Fibroblast of skin of scalp (primary cell): ENCODE results near the gene KATNA1. TPM values are rescaled to one million over a fixed set of nuclear protein-coding genes. Genes with fewer than 3 reads are reported as not detected.
"Not testable (repeated sequence)": the region's sequence is repeated elsewhere in the genome, so short reads cannot be mapped to it uniquely, and the experiment has no call there.

Experiments
- DNase-seq: peaks from one replicate; pipeline ENCODE4 v3.0.0-alpha.2; 2013
- polyA plus RNA-seq, 2 experiments: library from polyadenylated mRNA; unstranded; fragments of 120-200 nt; gene quantifications; one replicate each; pipeline ENCODE4 v1.2.1, GENCODE V29; 2013; ENCODE audit not compliant: insufficient read length in 2 of 2

KATNA1 gene
- 22.8 TPM for polyA plus RNA-seq (2013, experiment 1 of 2; ENCODE audit: insufficient read length)
- polyA plus RNA-seq (2013, experiment 2 of 2; ENCODE audit: insufficient read length) = 24.2 TPM

DNA sequence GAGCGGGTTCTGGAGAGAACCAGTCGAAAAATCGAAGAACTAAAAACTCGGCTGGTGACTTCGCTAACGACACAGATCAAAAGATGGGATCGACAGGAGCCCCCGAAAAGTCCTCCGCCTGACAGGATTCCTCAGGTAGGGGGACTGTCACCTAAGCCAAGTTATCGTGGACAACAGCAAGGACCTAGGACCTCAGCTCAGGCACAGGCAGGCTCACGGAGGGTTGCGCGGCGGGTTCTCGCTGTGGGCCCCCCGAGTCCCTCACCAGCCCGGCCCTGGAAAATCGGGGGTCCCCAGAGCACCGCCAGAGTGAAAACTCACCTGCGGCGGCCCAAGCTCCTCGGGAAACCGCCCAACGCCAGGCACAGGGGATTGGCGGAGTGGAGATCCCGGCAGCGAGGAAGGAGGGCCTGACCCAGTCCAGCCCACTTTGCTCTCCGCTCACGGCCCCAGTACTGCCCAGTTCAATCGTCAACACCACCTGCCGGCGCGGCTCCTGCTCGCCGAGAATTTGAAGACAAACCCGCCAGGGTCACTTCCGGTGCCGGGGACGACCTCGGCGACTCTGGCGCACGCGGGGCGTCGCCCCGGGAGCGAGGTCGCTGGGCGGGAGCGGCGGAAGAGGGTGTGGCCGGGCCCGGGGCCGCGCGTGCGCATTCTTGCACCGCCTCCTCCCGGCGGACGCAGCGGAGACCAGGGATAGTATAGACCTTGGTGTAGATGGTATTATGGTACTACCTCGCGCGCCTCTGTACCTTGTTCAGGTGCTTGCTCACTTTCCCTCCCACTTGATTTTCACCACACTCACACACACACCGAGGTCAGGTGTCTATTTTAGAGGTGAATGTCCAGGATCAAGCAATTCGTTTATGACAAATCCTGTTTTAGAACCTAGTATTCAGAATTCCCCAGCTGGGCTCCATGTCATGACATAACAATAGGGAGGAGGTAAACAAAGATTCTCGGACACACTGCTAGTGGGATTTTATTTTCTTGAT, at the start of gene KATNA1:
KATNA1 (minus strand) TSS at position 567 of the 998 bp plus-strand sequence. CDS start 10,167 bp downstream, outside the sequence.
- DNase-seq = peak; percentile 82

DNA sequence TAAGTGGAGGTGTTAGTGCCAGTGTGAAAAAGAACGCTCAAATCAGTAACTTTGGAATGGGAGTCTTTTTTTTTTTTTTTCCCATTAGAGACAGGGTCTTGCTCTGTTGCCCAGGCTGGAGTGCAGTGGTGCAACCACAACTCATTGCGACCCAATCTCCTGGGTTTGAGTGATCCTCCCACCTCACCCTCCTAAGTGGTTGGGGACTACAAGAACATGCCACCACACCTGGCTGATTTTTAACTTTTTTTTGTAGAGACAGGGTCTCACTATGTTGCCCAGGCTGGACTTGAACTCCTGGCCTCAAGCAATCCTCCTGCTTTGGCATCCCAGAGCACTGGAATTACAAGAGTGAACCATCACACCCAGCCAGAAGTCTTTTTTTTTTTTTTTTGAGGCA, 49.7 kb upstream of the KATNA1 start:
- no peak for DNase-seq

DNA sequence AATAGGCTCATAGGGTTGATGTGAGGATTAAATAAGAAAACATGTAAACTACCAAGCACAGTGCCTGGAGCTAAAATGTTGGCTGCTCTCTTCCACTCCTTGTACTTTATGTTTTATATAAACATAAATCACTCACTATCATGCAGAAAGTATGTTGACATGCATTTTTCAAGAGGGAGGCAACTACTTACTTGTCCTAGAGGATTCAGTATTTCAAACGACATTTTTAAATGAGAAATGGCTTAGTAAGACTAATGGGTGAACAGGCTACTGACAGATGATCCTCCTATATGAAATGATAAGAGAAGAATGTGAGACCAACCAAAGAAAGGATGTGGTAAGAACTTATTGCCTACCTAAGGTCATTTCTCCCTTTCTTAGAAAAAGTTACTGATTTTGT, 48.4 kb upstream of the KATNA1 start:
- peak; percentile 66 for DNase-seq

DNA sequence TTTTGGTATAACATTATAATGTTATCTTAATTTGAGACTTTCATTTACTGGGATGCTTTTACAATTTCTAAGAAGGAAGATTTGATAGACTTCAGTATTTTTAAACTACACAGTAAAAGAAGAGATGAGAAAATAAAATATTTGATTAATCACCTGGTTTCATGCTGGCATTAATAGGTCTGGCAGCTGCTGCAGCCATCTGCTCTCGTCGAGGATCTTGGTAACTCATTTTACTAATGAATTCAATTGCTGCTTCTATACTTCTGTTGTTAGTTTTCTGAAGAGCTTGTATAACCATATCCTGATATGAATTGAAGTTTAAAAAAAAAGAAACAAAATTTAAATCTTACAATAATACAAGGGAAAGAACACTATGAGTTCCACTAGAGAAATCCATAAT, 46.4 kb upstream of the KATNA1 start:
- no peak for DNase-seq

DNA sequence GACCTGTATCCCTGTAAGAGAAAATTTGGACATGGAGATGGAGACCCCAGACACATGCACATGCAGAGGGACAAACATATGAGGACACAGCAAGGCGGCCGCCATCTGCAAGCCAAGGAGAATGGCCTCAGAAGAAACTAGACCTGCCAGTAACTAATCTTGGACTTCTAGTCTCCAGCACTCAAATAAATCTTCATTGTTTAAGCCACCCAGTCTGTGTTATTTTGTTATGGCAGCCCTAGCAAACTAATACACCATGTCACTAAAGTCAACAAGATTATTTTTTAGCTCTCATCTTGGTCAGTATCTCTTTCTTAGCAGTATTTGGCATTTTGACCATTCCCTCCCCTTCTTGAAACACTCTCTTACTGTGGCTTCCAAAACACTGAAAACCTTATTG, 42.7 kb upstream of the KATNA1 start:
- no peak for DNase-seq

- DNase-seq = no peak
Observed at GRCh38 chr6:149686230-149686629, 37.7 kb upstream of the KATNA1 start.

GRCh38 chr6:149683256-149683859, 34.8 kb upstream of the KATNA1 start:
- no peak for DNase-seq

GRCh38 chr6:149681845-149682244, 33.3 kb upstream of the KATNA1 start:
- not testable (repeated sequence) for DNase-seq

DNA sequence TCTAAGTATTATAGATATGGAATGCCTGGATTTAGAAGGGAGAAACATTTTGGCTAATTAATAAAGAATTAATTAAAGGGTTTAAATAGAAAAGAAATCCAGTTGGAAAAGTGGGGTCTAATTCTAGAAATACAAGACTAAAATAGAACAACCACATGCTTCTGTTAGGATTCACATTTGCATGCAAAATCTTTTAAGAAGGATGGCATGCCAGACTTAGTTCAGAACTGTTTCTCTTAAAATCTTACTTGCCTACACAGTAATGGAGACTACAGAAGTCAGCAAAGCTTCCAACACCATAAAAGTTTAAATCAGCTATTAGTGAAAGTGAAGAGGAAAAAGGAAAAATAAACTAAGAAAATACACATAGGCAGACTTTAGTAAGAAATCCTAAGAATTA, 32.7 kb upstream of the KATNA1 start:
- DNase-seq = no peak

- DNase-seq = no peak
Observed at GRCh38 chr6:149680503-149680902, 32.0 kb upstream of the KATNA1 start.

GRCh38 chr6:149672265-149672664, 23.8 kb upstream of the KATNA1 start:
- DNase-seq = not testable (repeated sequence)

DNA sequence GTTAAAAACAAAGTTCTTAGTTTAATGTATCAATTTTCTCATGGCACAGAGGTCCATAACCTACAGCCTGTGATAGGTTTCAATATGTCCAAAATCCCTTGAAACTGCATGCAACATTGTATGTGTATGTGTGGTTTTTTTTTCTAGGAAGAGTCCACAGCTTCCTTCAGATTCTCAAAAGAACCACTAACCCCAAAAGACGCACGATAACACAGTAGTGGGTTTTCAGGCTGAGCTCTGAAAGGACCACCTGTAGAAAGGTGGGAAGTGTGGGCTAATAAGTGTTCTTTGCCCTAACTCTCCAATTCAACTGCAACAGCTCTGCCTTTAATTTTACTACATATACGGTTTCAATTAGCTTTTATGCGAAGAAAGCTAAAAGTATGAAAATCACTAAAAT, 11.5 kb upstream of the KATNA1 start:
- no peak for DNase-seq

GRCh38 chr6:149657441-149657840, 8.9 kb upstream of the KATNA1 start:
- no peak for DNase-seq

GRCh38 chr6:149651056-149651455, 2.5 kb upstream of the KATNA1 start:
- no peak for DNase-seq

GRCh38 chr6:149646599-149646998, 1.9 kb downstream of the KATNA1 start:
- no peak for DNase-seq

GRCh38 chr6:149642829-149643580, 5.5 kb downstream of the KATNA1 start:
- DNase-seq = no peak

- DNase-seq = peak; percentile 61
Observed at GRCh38 chr6:149636124-149636523, 12.4 kb downstream of the KATNA1 start.

DNA sequence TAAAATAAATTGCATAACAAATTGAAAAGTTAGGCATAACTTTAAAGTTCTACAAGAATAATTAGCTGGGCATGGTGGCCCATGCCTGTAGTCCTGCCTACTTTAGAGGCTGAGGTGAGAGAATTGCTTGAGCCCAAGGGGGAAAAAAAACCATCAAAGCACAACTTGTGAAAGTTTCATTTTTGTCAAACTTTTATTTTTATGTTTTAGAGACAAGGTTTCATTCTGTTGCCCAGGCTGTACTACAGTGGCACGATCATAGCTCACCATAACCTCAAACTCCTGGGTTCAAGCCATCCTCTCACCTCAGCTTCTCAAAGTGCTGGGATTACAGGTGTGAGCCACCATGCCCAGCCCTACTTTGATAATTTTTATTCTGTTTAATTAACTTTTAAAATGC, 14.2 kb downstream of the KATNA1 start:
- DNase-seq = no peak

- no peak for DNase-seq
Observed at GRCh38 chr6:149628875-149629510, 19.5 kb downstream of the KATNA1 start.

GRCh38 chr6:149627672-149628071, 20.8 kb downstream of the KATNA1 start:
- DNase-seq = no peak

- no peak for DNase-seq
Observed at GRCh38 chr6:149615805-149616204, 32.7 kb downstream of the KATNA1 start.

GRCh38 chr6:149614337-149614736, 34.2 kb downstream of the KATNA1 start:
- peak; percentile 17 for DNase-seq
